ENCODE measurements around the gene MAPK8IP3.

MAPK8IP3 gene

DNA sequence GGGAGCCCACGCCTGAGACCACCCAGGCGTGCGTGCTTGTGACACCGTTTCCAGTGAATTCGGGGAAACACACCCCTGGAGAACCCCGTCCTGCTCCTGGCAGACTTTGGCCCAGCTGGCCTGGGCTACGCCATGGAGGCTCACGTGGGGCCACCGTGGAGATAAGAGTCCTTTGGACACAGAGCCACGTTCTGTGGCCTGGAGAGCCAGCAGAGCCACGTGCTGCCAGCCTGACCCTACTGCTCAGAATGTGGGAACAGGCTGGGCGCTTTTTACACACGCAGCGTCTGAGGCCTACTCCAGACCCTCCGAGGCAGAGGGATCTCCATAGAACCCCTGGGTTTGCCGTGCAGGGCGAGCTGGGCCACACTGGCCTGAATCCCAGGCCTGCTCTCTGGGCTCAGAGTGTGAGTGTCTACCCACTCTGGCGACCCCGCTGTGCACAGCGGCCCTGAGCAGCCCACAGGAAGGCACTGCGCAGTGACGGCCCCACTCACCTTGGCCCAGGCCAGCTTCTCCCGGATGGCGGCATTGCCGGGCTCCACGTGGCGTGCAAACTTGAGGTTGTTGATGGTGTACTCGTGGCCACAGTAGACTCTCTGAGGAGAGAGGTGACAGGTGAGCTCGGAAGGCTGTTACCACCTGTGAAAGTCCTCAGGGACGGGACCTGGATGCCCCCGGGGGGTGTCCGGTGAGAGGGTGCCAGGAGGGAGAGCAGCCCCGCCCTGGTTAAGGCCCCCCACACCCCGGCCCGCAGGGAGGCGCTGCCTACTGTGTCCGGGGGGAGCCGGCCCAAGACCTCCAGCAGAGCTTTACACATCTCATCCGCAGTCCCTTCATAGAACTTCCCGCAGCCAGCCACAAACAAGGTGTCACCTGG lies 110.6 kb downstream of the MAPK8IP3 start:
- no peak for DNase-seq

DNA sequence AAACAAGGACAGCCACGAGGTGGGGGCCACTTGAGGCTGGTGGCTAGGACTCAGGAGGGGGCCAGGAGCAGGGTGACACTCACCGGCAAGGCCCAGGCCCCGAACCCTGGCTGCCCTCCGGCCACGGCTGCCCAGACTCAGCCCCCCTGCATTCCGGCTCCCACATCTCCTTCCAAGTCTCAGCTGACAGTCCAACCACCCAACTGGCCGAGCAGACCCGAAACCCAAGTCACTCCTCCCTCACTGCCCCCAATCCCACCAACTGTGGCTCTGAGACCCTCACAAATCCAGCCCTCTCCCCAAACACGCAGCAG lies 111.2 kb downstream of the MAPK8IP3 start:
- DNase-seq = no peak

DNA sequence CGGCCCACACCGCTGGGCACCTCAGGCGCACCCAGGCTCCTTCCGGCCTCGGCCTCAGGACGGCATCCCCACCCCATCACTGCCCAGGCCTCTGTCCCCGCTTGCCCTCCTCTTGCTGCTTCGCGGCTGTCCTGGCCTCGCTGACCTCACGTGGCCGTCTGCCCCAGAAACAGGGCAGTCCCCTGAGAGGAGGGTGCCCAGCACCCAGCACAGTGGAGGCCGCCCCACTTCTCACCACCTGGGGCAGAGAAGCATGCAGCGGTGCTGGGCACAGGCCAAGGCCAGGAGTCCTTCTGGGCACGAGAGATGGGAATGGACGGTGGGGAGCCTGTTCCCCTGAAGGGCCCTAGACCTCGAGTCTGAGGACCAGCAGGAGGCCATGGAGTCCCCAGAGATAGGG lies 111.7 kb downstream of the MAPK8IP3 start:
- DNase-seq = no peak

DNA sequence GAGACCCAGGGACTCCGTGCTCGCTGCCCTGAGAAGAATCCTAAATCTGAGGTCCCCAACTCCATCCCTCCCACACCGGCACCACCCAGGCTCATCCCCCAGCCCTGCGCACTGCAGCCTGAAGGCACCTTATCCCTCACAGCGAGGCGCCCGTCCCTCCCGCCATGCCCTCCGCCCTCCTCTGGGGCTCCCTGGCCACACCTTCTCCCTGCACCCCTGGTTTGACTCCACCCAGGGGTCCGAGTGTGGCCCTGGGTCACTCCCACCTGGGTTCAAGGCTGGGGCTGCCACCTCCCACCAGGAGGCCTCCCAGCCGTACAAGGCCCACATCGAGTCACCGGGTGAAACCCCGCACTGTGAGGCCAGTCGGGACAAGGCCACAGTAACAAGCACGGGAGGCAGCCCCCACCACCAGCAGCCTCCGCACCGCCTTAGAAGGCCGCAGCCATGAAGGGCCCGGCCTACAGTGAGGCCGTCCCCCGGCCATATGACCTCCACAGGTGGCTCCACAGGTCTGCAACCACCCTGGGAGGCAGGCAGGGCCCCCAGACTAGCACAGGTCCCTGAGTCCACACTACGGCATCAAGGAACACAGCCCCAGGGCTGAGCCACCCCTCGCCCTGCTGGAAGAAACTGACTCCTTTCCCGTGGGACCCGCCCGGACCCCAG lies 112.3 kb downstream of the MAPK8IP3 start:
- no peak for DNase-seq

DNA sequence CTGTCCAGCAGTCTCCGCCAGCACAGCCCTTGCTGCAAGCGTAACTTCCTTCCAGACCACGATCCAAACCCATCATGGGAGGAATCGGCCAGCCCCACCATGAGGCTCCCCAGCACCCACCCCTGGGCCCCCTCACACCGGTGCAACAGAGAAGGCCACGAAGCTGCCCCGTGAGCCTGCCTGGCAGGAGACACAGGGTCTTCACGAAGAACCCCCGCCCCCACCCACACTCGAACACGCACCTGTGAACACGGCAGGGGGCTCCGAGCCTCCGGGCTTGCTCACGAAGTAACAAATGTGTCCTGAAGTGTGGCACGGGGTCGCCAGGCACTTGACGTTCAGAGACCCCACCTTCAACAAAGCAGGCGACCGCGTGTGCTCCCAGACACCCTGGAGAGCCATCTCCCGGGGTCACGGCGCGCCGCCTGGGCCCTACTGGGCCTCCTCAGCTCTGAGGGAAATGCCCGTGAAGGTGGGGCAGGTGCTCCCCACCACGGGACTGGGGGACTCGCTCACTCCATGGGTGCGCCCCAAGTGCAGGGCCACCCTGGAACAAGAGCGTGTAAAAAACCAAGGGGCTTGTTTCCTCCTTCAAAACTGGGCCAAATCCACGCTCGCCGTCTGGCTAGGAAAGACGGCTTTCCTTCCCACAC lies 113.0 kb downstream of the MAPK8IP3 start:
- DNase-seq = no peak

DNA sequence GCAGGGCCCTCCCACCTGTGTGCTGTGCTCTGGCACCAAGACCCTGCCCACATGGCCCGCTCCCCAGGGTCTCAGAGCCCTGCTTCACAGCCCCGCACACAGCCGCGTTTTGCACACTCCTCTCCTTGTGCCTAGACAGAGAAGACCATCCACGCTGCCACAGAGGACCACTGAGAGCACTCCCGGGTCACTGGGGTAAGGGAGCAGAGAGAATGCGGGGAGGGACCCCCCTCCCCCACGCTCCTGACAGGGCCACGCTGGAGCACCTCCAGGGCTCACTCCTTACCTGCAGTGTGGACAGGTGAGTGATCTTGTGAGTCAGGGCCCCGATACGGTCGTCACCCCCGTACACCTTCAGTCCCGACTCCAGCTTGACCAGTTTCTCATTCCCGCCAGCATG lies 113.6 kb downstream of the MAPK8IP3 start:
- no peak for DNase-seq

Data from T-helper 9 cell (primary cell).